ENCODE results near the gene LRRK1. TPM values are rescaled to one million over a fixed set of nuclear protein-coding genes. Genes with fewer than 3 reads are reported as not detected.
A peak's percentile ranks its signal among the peaks of the same experiment; 100 is the strongest.

LRRK1 gene
- total RNA-seq (1 to 10 TPM; 1.5 to 2.1 TPM), total RNA-seq (1.2 to 1.7 reads per million in 2 donors)

DNA sequence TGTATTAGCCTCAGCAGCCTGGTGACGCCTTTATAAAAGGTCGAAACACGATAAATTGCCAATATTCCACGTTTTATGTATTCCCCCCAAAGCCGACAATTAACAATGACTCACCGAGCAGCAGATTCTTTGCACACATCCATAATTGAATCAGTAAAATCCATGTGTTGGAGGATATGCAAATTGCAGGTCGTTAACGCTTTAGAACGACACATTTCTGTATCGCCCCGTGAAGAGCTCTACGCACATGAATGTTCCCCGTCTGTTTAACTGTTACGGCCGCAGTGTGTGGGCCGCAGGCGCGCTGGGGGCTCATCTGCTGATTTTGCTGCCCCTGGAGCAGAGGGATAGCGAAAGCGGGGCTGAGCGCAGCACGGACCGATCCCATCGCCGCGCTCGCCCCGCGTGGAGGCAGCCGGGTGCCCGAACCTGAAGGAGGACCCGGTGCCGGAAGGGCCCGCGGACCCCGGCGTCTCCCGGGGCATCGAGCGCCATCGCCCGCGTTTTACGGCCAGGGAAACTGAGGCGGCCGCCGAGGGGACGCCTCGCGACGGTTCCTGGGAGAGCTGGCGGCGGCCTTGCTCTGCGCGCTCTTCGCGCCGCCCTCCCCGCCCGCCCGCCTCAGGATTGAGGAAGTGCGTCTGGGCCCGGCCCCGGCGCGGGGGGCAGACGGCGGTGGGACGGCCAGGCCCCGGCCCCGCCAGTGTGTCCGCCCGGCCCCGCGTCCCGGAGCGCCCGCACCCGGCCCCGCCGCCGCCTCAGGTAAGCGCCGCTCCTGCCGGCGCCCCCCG, at the start of gene LRRK1:
TSS of gene LRRK1 (plus strand) at position 668 of the 791 bp plus-strand sequence. CDS start 5,276 bp downstream, outside the sequence.
- peaks cover 5% of the 10 kb centered on the region for H3K36me3 Mint-ChIP-seq (ENCODE audit: low read depth)
- H3K4me1 Mint-ChIP-seq, result peaks cover 19% of the 10 kb centered on the region
- H3K4me3 Mint-ChIP-seq, result peak within 1 kb of the TSS; percentile 92
- ATAC-seq (peak; percentile 49), DNase-seq (no peak)
- H3K27ac Mint-ChIP-seq, result no peak within 1 kb of the TSS
- peaks cover 69% of the 10 kb centered on the region for H3K27me3 Mint-ChIP-seq
- H3K9me3 ChIP-seq (ENCODE audit: control insufficient read depth, low read length, poor library complexity, severe bottlenecking), result no peaks in the 10 kb centered on the region

- Mint-ChIP-seq H3K36me3 (ENCODE audit: low read depth) (no peaks in the 10 kb centered on the region), H3K4me1 (no peaks in the 10 kb centered on the region), H3K27ac (no peak overlapping the region), H3K27me3 (peaks cover 29% of the 10 kb centered on the region), H3K4me3 (no peak overlapping the region)
- ATAC-seq (peak; percentile 67), DNase-seq (peak in 1 of 3 donors; percentile 29)
- no peaks in the 10 kb centered on the region for H3K9me3 ChIP-seq (ENCODE audit: control insufficient read depth, low read length, poor library complexity, severe bottlenecking)
Observed at GRCh38 chr15:100873029-100873677, 46.0 kb upstream of the LRRK1 start.

- peaks cover 38% of the 10 kb centered on the region for H3K27me3 Mint-ChIP-seq
- no peaks in the 10 kb centered on the region for H3K9me3 ChIP-seq (ENCODE audit: control insufficient read depth, low read length, poor library complexity, severe bottlenecking)
- H3K36me3 Mint-ChIP-seq (ENCODE audit: low read depth), result no peaks in the 10 kb centered on the region
- H3K4me1 Mint-ChIP-seq, result peaks cover 2% of the 10 kb centered on the region
- DNase-seq, result no peak
- H3K4me3 Mint-ChIP-seq, result no peak overlapping the region
- ATAC-seq, result no peak
- no peak overlapping the region for H3K27ac Mint-ChIP-seq
Observed at GRCh38 chr15:100875495-100875894, 43.7 kb upstream of the LRRK1 start.

DNA sequence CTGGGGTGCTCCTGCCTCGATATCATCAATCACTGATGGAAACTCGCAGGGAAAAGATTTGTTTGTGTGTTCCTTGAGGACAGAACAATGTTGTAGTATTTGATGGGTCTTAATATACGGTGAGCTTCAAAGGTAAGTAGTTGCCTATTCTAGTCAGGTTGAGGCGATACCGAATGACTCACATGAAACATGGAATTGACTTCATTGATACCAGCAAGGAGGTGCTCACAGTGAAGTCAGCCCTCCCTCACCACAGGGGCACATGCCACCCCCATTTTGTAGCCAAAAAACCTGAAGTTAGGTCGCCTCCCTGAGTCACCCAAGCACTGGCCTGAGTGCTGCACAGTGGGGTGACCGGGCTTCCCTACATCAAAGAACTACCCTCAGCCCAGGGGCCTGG, 43.2 kb upstream of the LRRK1 start:
- Mint-ChIP-seq H3K36me3 (ENCODE audit: low read depth) (no peaks in the 10 kb centered on the region), H3K27me3 (peaks cover 43% of the 10 kb centered on the region), H3K27ac (no peak overlapping the region), H3K4me3 (no peak overlapping the region), H3K4me1 (peaks cover 4% of the 10 kb centered on the region)
- ATAC-seq (no peak), DNase-seq (no peak)
- no peaks in the 10 kb centered on the region for H3K9me3 ChIP-seq (ENCODE audit: control insufficient read depth, low read length, poor library complexity, severe bottlenecking)

GRCh38 chr15:100877551-100877950, 41.6 kb upstream of the LRRK1 start:
- no peak overlapping the region for H3K27ac Mint-ChIP-seq
- H3K4me1 Mint-ChIP-seq, result peaks cover 4% of the 10 kb centered on the region
- ATAC-seq (no peak), DNase-seq (no peak)
- H3K9me3 ChIP-seq (ENCODE audit: control insufficient read depth, low read length, poor library complexity, severe bottlenecking), result no peaks in the 10 kb centered on the region
- peaks cover 59% of the 10 kb centered on the region for H3K27me3 Mint-ChIP-seq
- peaks cover 1% of the 10 kb centered on the region for H3K36me3 Mint-ChIP-seq (ENCODE audit: low read depth)
- H3K4me3 Mint-ChIP-seq, result no peak overlapping the region

DNA sequence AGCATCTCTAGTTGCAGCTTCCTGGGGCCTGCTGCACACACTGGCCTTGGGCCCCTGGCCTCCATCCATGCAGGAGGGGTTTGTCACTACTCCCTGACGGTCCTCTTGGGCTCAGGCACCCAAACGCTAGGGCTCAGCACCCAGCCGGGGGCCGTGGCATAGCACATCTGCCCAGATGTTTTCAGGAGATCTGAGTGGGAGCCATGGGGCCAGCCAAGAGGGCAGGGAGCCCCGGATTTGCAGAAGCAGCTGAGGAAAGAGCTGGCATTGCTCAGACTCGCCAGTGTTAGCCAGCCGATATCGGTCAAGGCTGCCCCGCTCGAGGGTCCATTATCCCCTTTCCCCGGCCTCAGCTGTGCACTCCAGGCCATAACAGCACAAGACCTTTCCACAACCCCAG, 41.0 kb upstream of the LRRK1 start:
- no peak for DNase-seq
- H3K27ac Mint-ChIP-seq, result no peak overlapping the region
- H3K36me3 Mint-ChIP-seq (ENCODE audit: low read depth), result peaks cover 4% of the 10 kb centered on the region
- peaks cover 65% of the 10 kb centered on the region for H3K27me3 Mint-ChIP-seq
- peaks cover 4% of the 10 kb centered on the region for H3K4me1 Mint-ChIP-seq
- ATAC-seq, result no peak
- H3K9me3 ChIP-seq (ENCODE audit: control insufficient read depth, low read length, poor library complexity, severe bottlenecking), result no peaks in the 10 kb centered on the region
- H3K4me3 Mint-ChIP-seq, result peak overlapping the region; percentile 77

DNA sequence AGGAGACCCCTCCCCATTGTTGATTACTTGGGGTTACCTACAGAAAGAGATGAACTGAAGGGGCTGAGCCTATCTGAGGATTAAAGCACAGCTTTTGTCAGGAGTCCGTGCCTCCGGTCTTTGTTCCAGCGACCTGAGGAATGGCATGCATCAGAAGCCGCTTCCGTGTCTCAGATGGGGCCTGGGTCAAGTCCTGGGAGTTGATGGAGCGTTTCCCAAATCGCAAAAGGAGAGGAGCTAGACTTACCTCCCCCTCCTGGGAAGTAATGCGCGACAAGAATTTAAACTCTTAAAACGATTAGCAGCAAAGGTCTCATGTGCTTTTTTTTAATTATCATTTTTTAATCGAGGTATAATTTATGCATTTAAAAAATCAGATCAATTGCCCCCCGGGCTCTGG, 40.5 kb upstream of the LRRK1 start:
- Mint-ChIP-seq H3K27me3 (peaks cover 70% of the 10 kb centered on the region), H3K36me3 (ENCODE audit: low read depth) (peaks cover 4% of the 10 kb centered on the region), H3K4me3 (peak overlapping the region; percentile 77), H3K4me1 (peaks cover 4% of the 10 kb centered on the region), H3K27ac (no peak overlapping the region)
- ATAC-seq, result no peak
- no peaks in the 10 kb centered on the region for H3K9me3 ChIP-seq (ENCODE audit: control insufficient read depth, low read length, poor library complexity, severe bottlenecking)
- no peak for DNase-seq

GRCh38 chr15:100879061-100879463, 40.1 kb upstream of the LRRK1 start:
- Mint-ChIP-seq H3K4me1 (peaks cover 4% of the 10 kb centered on the region), H3K4me3 (peak overlapping the region; percentile 77), H3K27ac (no peak overlapping the region), H3K27me3 (peaks cover 74% of the 10 kb centered on the region), H3K36me3 (ENCODE audit: low read depth) (peaks cover 4% of the 10 kb centered on the region)
- DNase-seq (no peak), ATAC-seq (no peak)
- H3K9me3 ChIP-seq (ENCODE audit: control insufficient read depth, low read length, poor library complexity, severe bottlenecking), result no peaks in the 10 kb centered on the region

- H3K27me3 Mint-ChIP-seq, result peaks cover 79% of the 10 kb centered on the region
- no peaks in the 10 kb centered on the region for H3K9me3 ChIP-seq (ENCODE audit: control insufficient read depth, low read length, poor library complexity, severe bottlenecking)
- peaks cover 4% of the 10 kb centered on the region for H3K4me1 Mint-ChIP-seq
- DNase-seq (no peak), ATAC-seq (peak; percentile 37)
- peak within 1 kb of the TSS; percentile 77 for H3K4me3 Mint-ChIP-seq
- H3K27ac Mint-ChIP-seq, result no peak within 1 kb of the TSS
- H3K36me3 Mint-ChIP-seq (ENCODE audit: low read depth), result peaks cover 4% of the 10 kb centered on the region
Observed at GRCh38 chr15:100879464-100880138, 39.6 kb upstream of the LRRK1 start, which contains the start of gene ALDH1A3. TSS of gene ALDH1A3 (plus strand) at chr15:100879831. CDS start at chr15:100879908, 77 bp downstream.

- H3K27ac Mint-ChIP-seq, result no peak overlapping the region
- peaks cover 85% of the 10 kb centered on the region for H3K27me3 Mint-ChIP-seq
Observed at GRCh38 chr15:100880139-100880896, 38.8 kb upstream of the LRRK1 start.

DNA sequence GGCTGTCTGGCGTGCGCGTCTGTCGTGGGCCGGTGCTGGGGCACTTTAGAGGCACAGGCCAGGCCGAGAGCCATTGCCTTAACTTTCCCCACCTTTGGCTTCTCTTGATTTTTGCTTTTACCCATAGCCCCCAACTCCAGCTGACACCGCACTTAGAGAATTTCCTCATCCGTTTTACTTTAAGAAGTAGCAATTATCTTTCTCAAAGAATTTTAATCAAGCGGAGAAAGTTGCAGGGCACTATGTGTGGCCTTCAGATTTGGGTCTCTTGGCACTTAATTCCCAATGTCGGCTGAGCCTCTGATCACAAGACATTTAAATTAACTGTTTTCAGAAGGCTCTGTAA, 38.3 kb upstream of the LRRK1 start:
- Mint-ChIP-seq H3K4me1 (peaks cover 4% of the 10 kb centered on the region), H3K4me3 (peak overlapping the region; percentile 58), H3K36me3 (ENCODE audit: low read depth) (peaks cover 6% of the 10 kb centered on the region), H3K27ac (no peak overlapping the region), H3K27me3 (peaks cover 84% of the 10 kb centered on the region)
- DNase-seq (no peak), ATAC-seq (no peak)
- H3K9me3 ChIP-seq (ENCODE audit: control insufficient read depth, low read length, poor library complexity, severe bottlenecking), result no peaks in the 10 kb centered on the region

More at GRCh38 chr15:100880139-100880896, 38.8 kb upstream of the LRRK1 start:
- ATAC-seq (no peak), DNase-seq (no peak)
- H3K36me3 Mint-ChIP-seq (ENCODE audit: low read depth), result peaks cover 6% of the 10 kb centered on the region
- no peaks in the 10 kb centered on the region for H3K9me3 ChIP-seq (ENCODE audit: control insufficient read depth, low read length, poor library complexity, severe bottlenecking)
- H3K4me1 Mint-ChIP-seq, result peaks cover 4% of the 10 kb centered on the region
- H3K4me3 Mint-ChIP-seq, result peak overlapping the region; percentile 67

DNA sequence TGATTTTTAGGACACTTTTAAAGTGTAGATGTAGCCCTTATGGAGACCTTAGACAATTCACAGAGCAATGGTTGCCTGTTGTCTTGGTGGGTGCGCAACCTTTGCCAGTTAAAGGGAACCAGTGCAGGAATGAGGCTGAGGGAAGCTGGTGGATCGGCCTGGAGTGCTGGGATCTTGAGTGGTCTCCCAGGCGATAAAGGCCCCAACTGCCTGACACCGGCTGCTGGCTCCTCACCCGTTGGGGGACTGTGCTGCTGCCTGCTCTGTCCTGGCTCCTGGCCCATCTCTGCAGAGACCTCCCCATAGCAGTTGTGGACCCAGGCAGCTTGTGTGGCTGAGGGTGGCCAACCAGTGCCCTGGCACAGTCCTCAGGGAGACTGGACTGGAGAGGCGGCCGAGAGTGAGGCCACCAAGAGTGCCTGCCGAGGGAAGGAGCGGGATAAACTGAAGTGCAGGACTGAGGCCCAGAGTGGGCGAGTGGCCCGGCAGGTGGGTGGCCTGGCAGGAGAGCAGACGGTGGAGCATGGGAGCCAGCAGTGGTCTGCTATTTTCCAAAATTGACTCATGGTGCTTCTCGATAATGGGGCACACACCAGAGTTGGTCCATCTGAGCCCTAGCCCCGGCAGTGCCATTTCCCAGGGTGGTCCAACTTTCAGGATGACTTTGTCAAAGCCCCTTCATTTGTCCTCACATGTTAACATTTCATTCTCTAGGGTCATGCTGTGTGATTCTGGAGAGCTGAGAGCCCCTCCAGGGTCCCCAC, 37.4 kb upstream of the LRRK1 start:
- no peak for DNase-seq
- Mint-ChIP-seq H3K4me1 (peaks cover 4% of the 10 kb centered on the region), H3K27ac (no peak overlapping the region), H3K36me3 (ENCODE audit: low read depth) (peaks cover 6% of the 10 kb centered on the region), H3K27me3 (peaks cover 78% of the 10 kb centered on the region), H3K4me3 (no peak overlapping the region)
- ATAC-seq, result no peak
- no peaks in the 10 kb centered on the region for H3K9me3 ChIP-seq (ENCODE audit: control insufficient read depth, low read length, poor library complexity, severe bottlenecking)

Data from T-helper 17 cell (primary cell).